SK-N-DZ (cell line): ENCODE results near the gene MDP1.
A peak's percentile ranks its signal among the peaks of the same experiment; 100 is the strongest.
"Not testable (repeated sequence)": the region's sequence is repeated elsewhere in the genome, so short reads cannot be mapped to it uniquely, and the experiment has no call there.

Source experiments
- DNase-seq: peaks from one replicate; pipeline ENCODE4 v3.0.0-alpha.2; 2015; ENCODE audit warnings: low spot score

Gene MDP1

GRCh38 chr14:24251880-24252288 is 36.0 kb upstream of the MDP1 start:
- no peak for DNase-seq

GRCh38 chr14:24250354-24250753 is 34.5 kb upstream of the MDP1 start:
- no peak for DNase-seq

- DNase-seq: no peak
These were observed 33.6 kb upstream of the MDP1 start for GRCh38 chr14:24249230-24250021.

GRCh38 chr14:24247422-24247821 is 31.6 kb upstream of the MDP1 start:
- DNase-seq: no peak

- DNase-seq: no peak
These were observed 30.9 kb upstream of the MDP1 start for GRCh38 chr14:24246765-24247212.

GRCh38 chr14:24245350-24245749 is 29.5 kb upstream of the MDP1 start:
- not testable (repeated sequence) for DNase-seq

GRCh38 chr14:24243336-24243836 is 27.5 kb upstream of the MDP1 start:
- no peak for DNase-seq

GRCh38 chr14:24241829-24242443 is 26.1 kb upstream of the MDP1 start:
- DNase-seq: peak; percentile 94

- DNase-seq: no peak
These were observed 24.4 kb upstream of the MDP1 start for GRCh38 chr14:24240110-24240918.

- DNase-seq: no peak
These were observed 22.7 kb upstream of the MDP1 start for GRCh38 chr14:24238527-24239037.

- no peak for DNase-seq
These were observed 22.3 kb upstream of the MDP1 start for GRCh38 chr14:24238123-24238522.

GRCh38 chr14:24237463-24237955 is 21.6 kb upstream of the MDP1 start:
- DNase-seq: no peak

- no peak for DNase-seq
These were observed 21.0 kb upstream of the MDP1 start for GRCh38 chr14:24236689-24237462.

GRCh38 chr14:24235804-24236688 is 20.2 kb upstream of the MDP1 start:
- DNase-seq: no peak

- no peak for DNase-seq
These were observed 18.5 kb upstream of the MDP1 start for GRCh38 chr14:24234095-24235005.

- no peak for DNase-seq
These were observed 17.6 kb upstream of the MDP1 start for GRCh38 chr14:24233538-24233866.

GRCh38 chr14:24232645-24233537 is 17.0 kb upstream of the MDP1 start, which contains the start of gene GMPR2:
TSS of gene GMPR2 (plus strand) at chr14:24232929. CDS start at chr14:24233254, 325 bp downstream.
- DNase-seq: no peak
